ENCODE results near the gene GRWD1. TPM values are rescaled to one million over a fixed set of nuclear protein-coding genes. Genes with fewer than 3 reads are reported as not detected.

GRWD1 gene
- total RNA-seq, 1 experiment from 2014 or later: 56.7 TPM

- ChIA-PET POLR2A (no interaction called here), CTCF (no interaction called here)
- TF ChIP-seq POLR2AphosphoS5 (IDR thresholded peaks at IDR 0.05; ENCODE audit: low read depth, low read length) (no peak), TCF7L2 (IDR thresholded peaks at IDR 0.05; ENCODE audit: low read depth, low read length) (no peak), SIN3A (IDR thresholded peaks at IDR 0.05; ENCODE audit: borderline replicate concordance, insufficient read depth, low read depth, low read length) (no peak)
- TF ChIP-seq, protein P1, sequence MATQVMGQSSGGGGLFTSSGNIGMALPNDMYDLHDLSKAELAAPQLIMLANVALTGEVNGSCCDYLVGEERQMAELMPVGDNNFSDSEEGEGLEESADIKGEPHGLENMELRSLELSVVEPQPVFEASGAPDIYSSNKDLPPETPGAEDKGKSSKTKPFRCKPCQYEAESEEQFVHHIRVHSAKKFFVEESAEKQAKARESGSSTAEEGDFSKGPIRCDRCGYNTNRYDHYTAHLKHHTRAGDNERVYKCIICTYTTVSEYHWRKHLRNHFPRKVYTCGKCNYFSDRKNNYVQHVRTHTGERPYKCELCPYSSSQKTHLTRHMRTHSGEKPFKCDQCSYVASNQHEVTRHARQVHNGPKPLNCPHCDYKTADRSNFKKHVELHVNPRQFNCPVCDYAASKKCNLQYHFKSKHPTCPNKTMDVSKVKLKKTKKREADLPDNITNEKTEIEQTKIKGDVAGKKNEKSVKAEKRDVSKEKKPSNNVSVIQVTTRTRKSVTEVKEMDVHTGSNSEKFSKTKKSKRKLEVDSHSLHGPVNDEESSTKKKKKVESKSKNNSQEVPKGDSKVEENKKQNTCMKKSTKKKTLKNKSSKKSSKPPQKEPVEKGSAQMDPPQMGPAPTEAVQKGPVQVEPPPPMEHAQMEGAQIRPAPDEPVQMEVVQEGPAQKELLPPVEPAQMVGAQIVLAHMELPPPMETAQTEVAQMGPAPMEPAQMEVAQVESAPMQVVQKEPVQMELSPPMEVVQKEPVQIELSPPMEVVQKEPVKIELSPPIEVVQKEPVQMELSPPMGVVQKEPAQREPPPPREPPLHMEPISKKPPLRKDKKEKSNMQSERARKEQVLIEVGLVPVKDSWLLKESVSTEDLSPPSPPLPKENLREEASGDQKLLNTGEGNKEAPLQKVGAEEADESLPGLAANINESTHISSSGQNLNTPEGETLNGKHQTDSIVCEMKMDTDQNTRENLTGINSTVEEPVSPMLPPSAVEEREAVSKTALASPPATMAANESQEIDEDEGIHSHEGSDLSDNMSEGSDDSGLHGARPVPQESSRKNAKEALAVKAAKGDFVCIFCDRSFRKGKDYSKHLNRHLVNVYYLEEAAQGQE (IDR thresholded peaks at IDR 0.05; ENCODE audit: insufficient read depth in 1 of 2, low read depth in 2 of 2, low read length in 1 of 2): no peak
- TF ChIP-seq, protein P2, sequence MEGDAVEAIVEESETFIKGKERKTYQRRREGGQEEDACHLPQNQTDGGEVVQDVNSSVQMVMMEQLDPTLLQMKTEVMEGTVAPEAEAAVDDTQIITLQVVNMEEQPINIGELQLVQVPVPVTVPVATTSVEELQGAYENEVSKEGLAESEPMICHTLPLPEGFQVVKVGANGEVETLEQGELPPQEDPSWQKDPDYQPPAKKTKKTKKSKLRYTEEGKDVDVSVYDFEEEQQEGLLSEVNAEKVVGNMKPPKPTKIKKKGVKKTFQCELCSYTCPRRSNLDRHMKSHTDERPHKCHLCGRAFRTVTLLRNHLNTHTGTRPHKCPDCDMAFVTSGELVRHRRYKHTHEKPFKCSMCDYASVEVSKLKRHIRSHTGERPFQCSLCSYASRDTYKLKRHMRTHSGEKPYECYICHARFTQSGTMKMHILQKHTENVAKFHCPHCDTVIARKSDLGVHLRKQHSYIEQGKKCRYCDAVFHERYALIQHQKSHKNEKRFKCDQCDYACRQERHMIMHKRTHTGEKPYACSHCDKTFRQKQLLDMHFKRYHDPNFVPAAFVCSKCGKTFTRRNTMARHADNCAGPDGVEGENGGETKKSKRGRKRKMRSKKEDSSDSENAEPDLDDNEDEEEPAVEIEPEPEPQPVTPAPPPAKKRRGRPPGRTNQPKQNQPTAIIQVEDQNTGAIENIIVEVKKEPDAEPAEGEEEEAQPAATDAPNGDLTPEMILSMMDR (IDR thresholded peaks at IDR 0.05): no peak
- no peaks in the 10 kb centered on the region for H3K9me3 ChIP-seq (ENCODE audit: control insufficient read depth, insufficient read depth, low read depth, low read length)
- H3K4me3 ChIP-seq (ENCODE audit: low read depth in 2 of 2, low read length in 2 of 2): no peak overlapping the region
- in situ Hi-C loops (cut with HindIII; ENCODE audit: low pct_unique_long_range_greater_than_20kb, low sequenced_read_pairs): no loop called here
- intact Hi-C loops (cut with micrococcal nuclease; ENCODE audit: unreplicated experiment): no loop called here
- no peak for ATAC-seq
- H3K4me1 ChIP-seq (ENCODE audit: control insufficient read depth, insufficient read depth, low read length): no peaks in the 10 kb centered on the region
- H3K36me3 ChIP-seq (ENCODE audit: control insufficient read depth, insufficient read depth, low read length): no peaks in the 10 kb centered on the region; the same call in 1 of the 2 replicates
- H3K27me3 ChIP-seq (ENCODE audit: control insufficient read depth, insufficient read depth, low read length): no peaks in the 10 kb centered on the region
- no TSS peak for BruUV-seq (replicated peaks)
- no peak overlapping the region for H3K27ac ChIP-seq (ENCODE audit: low read length)
- no peak for DNase-seq (ENCODE audit: low read depth, low spot score)
These were observed 12.2 kb downstream of the GRWD1 start for GRCh38 chr19:48458016-48458415.

DNA sequence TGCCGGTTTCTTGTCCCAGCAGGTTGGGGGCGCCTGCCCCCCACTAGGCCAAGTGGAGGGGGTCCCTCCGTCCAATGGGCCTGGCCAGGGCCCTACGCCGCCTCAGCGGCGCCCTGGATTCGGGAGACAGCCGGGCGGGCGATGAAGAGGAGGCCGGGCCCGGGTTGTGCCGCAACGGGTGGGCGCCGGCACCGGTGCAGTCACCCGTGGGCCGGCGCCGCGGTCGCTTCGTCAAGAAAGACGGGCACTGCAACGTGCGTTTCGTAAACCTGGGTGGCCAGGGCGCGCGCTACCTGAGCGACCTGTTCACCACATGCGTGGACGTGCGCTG, 15.8 kb downstream of the GRWD1 start:
- DNase-seq (ENCODE audit: low read depth, low spot score): no peak
- ChIA-PET POLR2A (no interaction called here), CTCF (no interaction called here)
- no peak for ATAC-seq
- Histone ChIP-seq H3K4me3 (ENCODE audit: low read depth in 2 of 2, low read length in 2 of 2) (no peak overlapping the region), H3K27ac (ENCODE audit: low read length) (no peak overlapping the region), H3K4me1 (ENCODE audit: control insufficient read depth, insufficient read depth, low read length) (no peaks in the 10 kb centered on the region), H3K9me3 (ENCODE audit: control insufficient read depth, insufficient read depth, low read depth, low read length) (no peaks in the 10 kb centered on the region), H3K36me3 (ENCODE audit: control insufficient read depth, insufficient read depth, low read length) (no peaks in the 10 kb centered on the region), H3K27me3 (ENCODE audit: control insufficient read depth, insufficient read depth, low read length) (no peaks in the 10 kb centered on the region)
- in situ Hi-C loops (cut with HindIII; ENCODE audit: low pct_unique_long_range_greater_than_20kb, low sequenced_read_pairs) (no loop called here), intact Hi-C loops (cut with micrococcal nuclease; ENCODE audit: unreplicated experiment) (no loop called here)
- BruUV-seq (replicated peaks): no TSS peak
- TF ChIP-seq, protein P1 (IDR thresholded peaks at IDR 0.05; ENCODE audit: insufficient read depth in 1 of 2, low read depth in 2 of 2, low read length in 1 of 2): no peak
- no peak for TF ChIP-seq POLR2AphosphoS5 (IDR thresholded peaks at IDR 0.05; ENCODE audit: low read depth, low read length)
